CD1c-positive myeloid dendritic cell (primary cell): ENCODE measurements around the gene RNF225.
"Not testable (repeated sequence)": the region's sequence is repeated elsewhere in the genome, so short reads cannot be mapped to it uniquely, and the experiment has no call there.

Experiments used
- DNase-seq: peaks from one replicate; pipeline ENCODE4 v3.0.0-alpha.2; 2016; ENCODE audit errors: extremely low spot score

The RNF225 gene

DNA sequence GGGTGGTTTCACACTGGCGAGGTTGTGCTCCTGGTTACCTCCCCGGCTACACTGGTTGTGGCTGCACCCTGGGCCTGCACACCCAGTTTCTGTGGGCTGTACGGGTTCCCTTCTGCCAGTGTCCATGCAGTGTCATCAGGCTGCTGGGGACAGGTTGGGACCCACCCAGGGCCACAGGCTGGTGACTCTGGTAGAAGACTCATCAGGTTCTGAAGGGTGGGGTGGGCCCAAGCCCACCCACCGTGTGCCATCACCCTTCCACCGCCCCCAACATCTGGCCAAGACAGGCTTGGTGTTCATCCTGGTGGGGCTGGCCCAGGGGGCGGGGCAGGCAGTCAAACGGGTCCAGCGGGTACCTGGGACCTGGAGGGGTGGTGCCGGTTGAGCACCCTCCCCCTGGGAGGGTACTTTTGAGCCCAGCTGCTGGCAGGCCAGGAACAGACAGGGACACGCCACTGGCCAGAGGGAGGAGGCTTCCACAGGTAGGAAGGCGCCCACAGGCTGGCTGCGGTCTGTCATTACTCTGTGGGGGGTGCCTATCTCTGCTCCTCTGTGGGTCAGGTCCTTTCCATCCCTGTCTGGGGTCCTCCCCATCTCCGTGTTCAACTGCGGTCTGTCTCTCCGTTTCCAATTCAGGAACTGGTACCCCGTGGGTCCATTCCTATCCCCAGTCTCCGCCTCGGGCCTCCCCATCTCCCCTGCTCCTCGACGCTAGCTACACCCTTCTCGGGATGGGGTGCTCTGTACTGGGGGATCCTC lies at the start of gene RNF225:
RNF225 (plus strand) TSS at position 437 of the 759 bp plus-strand sequence. CDS start 434 bp downstream, outside the sequence.
- no peak for DNase-seq

DNA sequence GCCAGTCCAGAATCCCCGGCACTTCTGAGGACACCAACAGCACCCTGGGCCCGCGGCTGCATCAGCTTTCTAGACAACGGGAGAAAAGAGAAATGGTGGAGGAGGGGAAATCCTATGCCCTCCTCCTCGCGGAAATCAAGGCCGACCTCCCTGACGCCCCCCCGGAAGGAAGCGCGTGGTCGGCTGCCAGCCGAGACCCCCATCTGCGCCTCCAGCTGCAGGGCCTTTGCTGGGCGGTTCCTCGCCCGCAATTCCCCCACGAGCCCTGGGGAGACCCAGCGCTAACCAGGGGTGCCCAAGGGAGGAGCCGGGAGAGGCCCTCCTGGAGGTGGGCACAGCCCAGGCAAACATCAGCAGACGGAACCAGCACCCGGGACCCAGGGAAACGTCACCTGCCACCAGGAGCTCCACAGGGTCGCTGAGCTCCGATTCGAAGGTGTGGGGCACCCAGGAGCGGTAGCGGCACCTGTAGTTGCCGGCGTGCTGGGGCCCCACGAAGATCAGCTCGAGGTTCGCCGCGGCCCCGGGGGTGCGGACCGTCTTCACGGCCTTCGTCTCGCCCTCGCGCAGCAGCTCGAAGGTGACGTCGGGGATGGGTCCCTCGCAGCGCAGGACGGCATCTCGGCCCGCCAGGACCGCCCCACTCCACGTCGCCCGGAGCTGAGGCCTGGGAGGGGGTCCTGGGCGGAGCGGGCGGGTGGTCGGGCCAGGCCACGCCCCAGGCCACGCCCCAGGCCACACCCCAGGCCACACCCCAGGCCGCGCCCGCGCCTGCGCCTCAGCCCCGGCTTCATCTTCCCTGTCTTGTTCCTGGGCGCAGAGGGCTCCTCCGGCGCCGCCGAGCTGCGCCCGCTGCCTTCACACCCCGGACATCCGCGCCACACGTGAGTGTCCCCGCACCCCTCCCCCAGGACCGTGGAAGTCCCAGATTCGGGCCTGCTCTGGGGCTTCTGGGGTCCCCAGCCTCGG lies 48.2 kb upstream of the RNF225 start:
- DNase-seq: peak; percentile 82

DNA sequence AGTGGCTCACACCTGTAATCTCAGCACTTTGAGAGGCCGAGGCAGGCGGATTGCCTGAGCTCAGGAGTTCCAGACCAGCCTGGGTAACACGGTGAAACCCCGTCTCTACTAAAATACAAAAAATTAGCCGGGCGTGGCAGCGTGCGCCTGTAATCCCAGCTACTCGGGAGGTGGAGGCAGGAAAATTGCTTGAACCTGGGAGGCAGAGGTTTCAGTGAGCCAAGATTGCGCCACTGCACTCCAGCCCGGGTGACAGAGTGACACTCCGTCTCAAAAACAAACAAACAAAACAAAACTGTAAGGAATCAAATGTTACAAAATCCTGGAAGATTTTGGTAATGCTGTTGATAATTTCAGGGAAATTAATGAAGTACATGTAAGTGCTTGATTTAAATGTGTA lies 47.4 kb upstream of the RNF225 start:
- not testable (repeated sequence) for DNase-seq

DNA sequence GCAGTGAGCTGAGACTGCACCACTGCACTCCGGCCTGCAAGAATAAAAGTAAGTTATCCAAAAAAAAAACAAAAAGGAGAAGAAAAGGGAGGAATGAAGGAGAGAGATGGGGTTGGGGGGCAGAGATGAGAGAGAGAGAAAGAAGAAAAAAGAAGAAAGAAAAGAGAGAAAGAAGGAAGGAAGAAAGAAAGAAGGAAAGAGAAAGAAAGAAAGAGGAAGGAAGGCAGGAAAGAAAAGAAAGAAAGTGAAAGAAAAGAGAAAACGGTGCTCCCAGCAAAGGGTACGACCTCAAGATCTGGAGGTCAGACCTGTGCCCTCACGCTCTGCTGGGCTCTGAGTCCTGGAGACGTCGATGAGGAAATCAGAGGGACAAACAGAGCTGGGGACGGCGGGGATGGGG lies 45.9 kb upstream of the RNF225 start:
- DNase-seq: no peak

DNA sequence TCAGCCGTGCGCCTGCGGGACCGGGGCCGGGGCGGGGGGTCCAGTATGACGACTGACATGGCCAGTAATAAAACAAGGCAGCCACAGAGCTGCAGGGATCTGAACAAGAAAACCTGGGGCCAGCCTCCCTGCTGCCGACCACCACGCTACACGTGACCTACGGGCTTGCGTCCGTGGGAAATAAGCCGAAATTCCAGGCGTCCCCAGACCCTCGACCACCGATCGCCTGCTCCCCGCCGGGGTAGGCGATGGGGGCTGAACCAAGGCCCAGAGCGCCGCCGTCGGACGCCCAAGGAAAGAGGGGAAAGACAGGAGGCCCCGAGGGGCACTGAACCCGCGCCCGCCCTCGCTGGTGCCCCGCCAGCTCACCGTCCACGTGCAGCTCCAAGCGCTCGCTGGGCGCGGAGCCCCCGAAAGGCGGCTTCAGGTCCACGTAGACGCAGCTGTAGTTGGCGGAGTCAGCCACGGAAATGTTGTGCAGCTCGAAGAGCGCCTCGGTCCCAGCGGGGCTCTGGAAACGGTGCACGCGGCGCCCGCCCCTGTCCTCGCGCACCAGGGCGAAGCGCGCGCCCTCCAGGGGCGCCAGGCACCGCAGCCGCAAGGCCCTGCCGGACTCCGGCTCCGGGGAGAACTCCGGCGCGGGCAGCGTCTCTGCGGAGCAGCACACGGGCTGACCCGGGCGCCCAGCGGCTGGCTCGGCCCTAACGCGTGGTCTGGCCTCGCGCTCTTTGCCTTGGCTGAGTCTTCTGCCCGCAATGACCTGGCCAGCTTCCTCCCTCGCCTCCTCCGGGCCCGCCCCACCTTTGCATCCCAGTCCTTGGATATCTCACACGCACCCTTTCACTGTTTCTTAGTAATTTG lies 45.2 kb upstream of the RNF225 start:
- DNase-seq: no peak

DNA sequence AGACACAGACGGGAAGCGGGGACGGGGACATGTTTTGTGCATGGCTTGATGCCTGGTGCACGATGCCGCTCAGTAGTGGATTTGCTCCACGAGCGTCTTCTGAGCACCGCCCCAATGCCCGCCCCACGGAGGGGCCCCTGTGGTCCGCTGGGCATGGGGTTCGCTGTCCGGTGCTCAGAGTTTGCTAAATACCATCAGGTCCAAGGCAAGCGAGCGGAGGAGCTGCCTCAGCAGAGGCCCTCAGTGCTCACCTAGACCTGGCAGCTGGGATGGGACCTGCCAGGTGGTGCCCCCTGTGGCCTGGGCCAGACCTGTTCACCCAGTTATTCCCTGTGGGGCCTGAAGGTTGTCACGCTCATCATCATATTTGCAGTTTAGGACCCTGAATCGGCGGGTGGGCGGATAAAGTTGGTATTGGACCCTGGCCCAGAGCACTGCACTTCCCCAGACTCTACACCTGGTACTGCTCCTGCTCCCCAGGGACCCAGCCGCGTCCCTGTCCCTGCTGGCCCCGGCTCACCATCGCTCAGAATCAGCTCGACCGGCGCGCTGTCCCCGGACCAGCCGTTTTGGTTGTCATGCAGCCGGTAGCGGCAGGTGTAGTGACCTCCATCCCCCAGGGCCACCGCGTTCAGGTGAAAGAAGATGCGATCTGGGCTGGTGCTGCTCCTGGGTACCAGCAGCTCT lies 44.4 kb upstream of the RNF225 start:
- no peak for DNase-seq

DNA sequence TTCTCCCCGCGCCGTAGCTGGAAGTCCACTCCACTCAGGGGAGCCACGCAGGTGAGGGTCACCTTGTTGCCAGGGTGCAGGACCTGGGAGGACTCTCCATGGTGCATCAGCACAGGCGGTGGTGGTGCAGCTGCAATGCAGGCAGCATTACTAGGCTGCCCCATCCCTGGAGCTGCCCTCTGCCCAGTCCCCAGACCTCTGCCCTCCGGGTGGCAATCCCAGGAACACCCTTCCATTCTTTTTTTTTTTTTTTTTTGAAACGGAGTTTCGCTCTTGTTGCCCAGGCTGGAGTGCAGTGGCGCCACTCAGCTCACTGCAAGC lies 43.9 kb upstream of the RNF225 start:
- DNase-seq: no peak

DNA sequence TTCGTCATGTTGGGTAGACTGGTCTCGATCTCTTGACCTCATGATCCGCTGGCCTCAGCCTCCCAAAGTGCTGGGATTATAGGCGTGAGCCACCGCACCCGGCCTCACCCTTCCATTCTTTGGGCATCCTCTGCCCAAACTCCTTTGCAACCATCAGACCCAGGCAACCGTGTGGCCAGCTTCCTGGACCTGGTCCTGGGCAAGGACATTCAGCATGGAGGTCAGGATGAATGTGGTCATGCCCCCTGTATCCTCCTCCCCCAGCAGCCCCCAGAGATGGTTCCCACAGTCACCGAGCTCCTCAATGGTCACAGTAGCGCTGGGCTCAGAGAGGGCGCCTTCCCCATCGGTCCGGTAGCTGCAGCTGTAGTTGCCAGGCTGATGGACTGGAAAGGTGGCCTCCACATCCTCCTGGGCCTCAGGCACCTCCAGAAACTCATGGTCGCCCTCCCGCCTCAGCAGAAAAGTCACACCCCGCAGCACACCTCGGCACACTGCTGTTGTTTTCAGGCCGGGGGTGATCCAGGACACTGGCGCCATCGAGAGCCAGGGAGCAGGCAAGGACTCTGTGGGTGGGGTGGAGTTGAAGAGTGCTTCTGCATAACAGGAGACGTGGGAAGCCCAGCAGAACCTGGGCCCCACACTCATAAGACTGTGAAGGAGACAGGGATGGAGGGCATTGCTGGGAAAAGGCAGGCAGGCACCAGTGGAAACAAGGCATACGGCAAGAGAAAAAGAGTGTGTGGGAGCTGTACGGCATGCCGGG lies 43.3 kb upstream of the RNF225 start:
- DNase-seq: no peak

DNA sequence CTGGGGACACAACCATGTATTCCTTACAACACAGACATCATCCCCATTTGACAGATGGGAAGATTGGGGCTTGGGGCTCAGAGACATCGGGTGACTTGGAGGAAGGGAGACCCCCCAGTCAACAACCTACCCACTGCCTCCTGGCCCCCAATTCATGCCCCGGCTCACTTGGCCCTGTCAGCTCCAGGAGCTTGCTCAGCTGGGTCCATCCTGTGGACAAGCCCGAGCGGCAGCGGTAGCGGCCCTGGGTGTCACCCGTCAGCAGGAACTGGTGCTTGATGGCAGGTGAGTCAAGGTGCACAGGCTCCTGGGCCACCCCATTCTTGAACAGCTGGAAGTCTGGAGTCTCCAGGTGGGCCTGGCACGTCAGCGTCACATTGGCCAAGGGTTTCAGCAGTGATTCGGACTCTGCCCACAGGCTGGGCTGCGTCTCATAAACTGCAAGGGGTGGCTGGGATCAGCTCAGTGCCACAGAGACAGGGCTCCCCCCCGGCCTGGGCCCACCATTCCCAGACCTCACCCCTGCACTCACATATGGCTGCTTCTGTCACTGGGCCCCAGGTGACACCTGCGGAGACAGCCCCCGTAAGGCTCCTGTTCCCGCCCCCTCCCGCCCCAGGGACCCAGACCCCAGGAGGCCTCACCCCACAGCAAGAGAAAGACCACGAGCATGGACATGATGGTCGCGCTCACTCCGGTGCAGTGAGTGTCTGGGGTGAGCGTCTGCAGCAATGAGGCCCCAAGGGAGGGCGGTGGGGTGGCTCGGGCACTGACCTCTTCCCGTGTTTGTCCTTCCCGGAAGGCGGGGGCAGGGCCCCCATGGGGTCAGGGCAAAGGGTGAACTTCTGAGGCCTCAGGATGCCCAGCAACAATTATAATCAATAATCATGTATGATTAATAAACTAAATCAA lies 42.4 kb upstream of the RNF225 start, which contains the start of gene A1BG:
A1BG (minus strand) TSS at position 733 of the 912 bp plus-strand sequence; CDS start at position 678, 55 bp downstream.
- DNase-seq: no peak

DNA sequence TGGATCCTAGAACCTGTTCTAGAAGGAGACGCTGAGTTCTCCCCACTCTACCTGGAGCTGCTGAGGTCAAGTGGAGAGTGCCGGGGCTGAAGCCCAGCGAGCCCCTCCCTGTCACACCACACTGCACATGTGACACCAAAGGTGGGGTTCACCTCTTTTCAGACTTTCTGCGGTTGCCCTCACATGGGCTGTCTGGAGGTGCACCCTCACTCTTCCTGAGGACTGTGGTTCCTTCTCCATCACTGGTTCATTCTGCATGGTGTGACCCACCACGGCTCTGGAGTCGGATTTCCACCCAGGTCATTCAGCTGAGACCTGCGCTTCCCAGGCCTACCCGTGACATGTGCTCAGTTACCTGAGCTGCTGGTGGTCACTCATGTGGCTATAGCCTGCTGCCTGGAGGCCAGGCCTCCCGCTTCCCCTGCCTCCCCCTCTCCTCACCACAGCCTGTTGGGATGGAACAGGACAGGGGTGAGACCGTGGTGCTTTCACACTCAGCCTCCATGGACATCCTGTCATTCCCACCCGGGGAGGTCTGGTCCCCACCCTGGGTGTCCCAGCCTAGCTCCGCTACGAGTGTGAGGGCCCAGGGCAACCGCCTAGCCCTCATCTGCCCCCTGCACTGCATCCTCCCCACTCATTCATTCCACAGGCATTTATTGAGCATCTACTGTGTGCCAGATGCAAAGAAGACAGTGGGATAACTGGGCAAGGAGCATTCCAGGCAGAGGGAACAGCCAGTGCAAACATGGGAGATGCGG lies 41.6 kb upstream of the RNF225 start:
- DNase-seq: no peak

DNA sequence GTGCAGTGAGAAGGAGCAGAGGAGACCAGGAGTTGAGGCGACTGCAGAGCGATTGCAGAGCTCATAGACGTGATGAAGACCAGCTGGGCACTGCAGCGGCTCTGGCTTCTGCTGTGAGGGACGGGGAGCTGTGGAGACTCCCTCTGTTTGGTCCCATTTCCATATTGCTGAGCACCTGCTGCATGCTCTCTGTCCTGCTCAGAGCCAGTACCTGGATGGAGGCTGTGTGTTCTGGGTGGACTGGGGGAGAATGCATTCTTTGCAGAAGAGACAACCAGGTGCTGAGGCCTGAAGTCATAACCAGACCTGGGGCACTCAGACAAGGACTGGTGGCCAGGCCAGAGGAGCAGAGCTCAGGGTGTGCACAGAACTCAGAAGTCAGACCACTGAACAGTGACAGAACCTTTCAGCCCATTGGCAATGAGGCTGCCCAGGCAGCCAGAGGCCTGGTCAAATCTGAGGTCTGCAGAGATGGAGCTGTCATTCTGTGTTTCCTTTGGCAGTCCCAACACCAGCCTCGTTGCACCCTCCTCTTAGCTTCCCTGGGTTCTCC lies 40.9 kb upstream of the RNF225 start:
- DNase-seq: no peak

DNA sequence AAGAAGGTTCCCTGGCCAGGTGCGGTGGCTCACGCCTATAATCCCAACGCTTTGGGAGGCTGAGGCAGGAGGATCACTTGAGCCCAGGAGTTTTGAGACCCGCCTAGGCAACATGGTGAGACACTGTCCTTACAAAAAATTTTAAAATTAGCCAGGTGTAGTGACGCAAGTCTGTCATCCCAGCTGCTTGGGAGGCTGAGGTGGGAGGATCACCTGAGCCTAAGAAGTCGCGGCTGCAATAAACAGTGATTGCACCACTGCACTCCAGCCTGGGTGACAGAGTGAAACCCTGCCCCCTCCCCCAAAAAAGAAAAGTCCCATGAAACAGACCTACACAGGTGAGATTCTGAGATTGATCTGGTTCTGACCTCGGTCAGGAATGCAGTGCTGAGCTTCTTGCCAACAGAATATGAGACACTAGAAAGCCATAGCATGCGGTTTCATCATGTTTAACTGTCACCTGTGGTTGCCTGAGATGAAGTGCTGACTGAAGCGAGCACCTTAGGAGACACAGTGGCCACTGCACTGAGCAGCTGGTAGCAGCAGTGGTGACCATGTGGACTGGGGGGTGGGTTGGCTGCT lies 40.1 kb upstream of the RNF225 start:
- DNase-seq: no peak

DNA sequence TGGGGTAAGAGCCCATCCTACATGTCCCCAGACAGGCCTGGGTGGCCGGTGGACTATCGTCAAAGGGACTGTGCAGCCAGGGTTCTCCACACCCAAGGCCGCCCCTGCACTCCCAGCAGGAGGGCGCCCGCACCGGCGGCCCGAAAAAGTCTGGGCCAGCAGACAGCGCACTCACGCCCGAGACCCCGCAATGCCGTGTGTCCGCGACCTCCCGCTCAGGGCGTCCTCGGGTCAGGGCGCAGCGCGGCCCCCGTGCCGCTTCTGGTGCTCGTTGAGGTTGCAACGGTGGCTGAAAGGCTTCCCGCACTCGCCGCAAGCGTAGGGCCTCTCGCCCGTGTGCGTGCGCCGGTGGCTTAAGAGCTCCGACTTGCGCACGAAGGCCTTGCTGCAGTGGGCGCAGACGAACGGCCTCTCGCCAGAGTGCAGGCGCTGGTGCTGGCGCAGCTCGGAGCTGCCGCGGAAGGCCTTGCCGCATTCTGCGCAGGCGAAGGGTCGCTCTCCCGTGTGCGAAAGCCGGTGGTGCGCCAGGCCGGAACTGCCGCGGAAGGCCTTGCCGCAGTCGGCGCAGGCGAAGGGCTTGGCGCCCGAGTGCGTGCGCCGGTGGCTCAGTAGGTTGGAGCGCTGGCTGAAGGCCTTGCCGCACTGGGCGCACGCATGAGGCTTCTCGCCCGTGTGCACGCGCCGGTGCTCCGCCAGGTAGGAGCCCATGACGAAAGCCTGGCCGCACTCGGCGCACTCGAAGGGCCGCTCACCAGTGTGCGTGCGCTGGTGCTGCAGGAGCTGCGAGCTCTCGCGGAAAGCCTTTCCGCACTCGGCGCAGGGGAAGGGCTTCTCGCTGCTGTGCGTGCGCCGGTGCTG lies 39.3 kb upstream of the RNF225 start:
- no peak for DNase-seq

DNA sequence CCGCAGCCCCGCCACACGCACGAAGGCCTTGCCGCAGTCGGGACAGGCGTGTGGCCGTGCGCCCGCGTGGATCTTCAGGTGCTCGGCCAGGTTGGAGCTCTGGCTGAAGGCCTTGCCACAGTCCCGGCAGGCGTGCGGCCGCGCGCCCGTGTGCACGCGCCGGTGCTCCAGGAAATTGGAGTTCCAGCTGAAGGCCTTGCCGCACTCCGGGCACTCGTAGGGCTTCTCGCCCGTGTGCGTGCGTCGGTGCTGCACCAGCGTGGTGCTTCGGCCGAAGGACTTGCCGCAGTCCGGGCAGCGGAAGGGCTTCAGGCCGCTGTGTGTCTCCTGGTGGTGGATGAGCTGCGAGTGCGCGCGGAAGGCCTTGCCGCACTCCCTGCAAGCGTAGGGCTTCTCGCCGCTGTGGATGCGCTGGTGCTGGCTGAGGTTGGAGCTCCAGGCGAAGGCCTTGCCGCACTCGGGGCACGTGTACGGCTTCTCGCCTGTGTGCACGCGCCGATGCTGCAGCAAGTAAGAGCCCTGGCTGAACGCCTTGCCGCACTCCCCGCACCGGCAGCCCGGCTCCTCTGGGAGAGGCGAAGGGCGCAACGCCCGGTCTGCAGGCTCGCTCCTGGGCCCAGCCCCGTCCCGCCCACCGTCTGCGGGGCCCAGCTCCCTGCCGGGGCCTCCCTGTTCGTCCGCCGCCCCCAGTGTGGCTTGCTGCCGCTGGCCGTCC lies 38.5 kb upstream of the RNF225 start:
- DNase-seq: no peak

DNA sequence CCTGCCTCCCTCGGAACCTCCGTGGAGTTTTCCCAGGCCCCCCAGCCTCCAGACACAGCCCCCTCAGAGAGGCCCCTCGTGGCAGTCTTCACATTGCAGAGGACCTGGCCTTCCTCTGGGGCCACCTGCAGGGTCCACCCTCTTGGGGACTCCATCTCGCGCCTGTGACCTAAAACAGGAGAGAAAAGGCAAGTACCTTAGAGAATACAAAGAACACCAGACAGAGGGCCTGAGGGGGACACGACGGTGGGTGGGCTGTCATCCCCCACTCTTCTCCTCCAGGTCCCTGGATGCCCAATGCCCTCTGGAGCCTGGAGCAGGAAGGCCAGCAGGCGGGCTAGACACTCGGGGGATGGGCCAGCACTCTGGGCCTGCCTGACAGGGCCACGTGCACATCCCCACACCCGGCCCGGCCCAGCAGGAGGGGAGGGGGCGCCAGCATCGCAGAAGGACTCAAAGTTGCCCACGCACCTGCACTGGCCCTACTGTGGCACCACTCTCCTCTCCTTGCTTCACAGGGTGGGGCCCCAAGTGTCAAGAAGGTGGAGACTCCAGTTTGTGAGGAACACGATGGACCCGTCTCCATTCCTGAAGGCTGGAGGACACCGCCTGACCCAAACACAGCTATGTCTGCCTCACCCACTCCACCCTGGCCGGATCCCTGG lies 37.8 kb upstream of the RNF225 start:
- DNase-seq: no peak

DNA sequence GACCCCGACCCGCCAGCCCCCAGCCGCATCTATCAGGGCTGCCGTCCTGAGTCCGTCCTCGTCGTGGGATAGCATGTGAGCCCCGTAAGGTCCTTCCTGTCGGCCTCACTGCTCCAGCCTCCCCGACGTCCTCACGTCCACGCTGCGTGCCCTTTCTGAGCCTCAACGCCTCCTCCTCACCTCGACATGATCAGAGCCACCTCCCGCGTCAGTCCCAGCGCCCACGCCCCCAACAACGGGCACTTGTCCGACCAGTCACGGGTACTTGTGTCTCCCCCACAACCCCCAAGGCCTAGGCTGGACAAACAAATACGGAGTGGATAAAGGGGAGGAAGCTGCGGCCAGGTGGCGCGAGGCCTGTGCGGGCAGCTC lies 33.6 kb upstream of the RNF225 start:
- DNase-seq: peak; percentile 68
